Spleen (tissue), 11 donors: Measurements from ENCODE around the gene RNF180. TPM values are rescaled to one million over a fixed set of nuclear protein-coding genes. Genes with fewer than 3 reads are reported as not detected.

Experiments
- DNase-seq: peaks from one replicate; pipeline ENCODE4 v3.0.0-alpha.2; 2020
- H3K27ac ChIP-seq, 8 donors: fragments of 200-600 bp; sonication (generic) in 7 of 8; 1 replicate in 4 of 8; 2 replicates in 4 of 8; pipeline versions ENCODE4 v1.5.0 to v1.8.0; 2016 to 2021; ENCODE audit warnings: inconsistent platforms in 4 of 8, mild to moderate bottlenecking in 4 of 8, moderate library complexity in 1 of 8
- H3K27me3 ChIP-seq, 7 donors: fragments of 200-600 bp; sonication (generic) in 6 of 7; replicated peaks in 1 of 7; 1 replicate in 4 of 7; 2 replicates in 3 of 7; pipeline versions ENCODE4 v1.5.0 to v1.8.0; 2016 to 2021; ENCODE audit warnings: inconsistent platforms in 3 of 7, mild to moderate bottlenecking in 1 of 7
- H3K36me3 ChIP-seq, 6 donors: fragments of 200-600 bp; sonication (generic) in 5 of 6; 1 replicate in 4 of 6; 2 replicates in 2 of 6; pipeline versions ENCODE4 v1.5.0 to v1.8.0; 2016 to 2021; ENCODE audit warnings: inconsistent platforms in 2 of 6
- H3K4me1 ChIP-seq, 6 donors: fragments of 200-600 bp; sonication (generic) in 5 of 6; 1 replicate in 3 of 6; 2 replicates in 3 of 6; pipeline versions ENCODE4 v1.5.0 to v1.8.0; 2016 to 2021; ENCODE audit warnings: inconsistent platforms in 3 of 6
- H3K4me3 ChIP-seq, 8 donors: fragments of 200-600 bp; sonication (generic) in 7 of 8; 1 replicate in 4 of 8; 2 replicates in 4 of 8; pipeline versions ENCODE4 v1.5.0 to v1.8.0; 2016 to 2021; ENCODE audit warnings: inconsistent platforms in 4 of 8, mild to moderate bottlenecking in 4 of 8, moderate library complexity in 2 of 8
- H3K9me3 ChIP-seq, 8 donors: fragments of 200-600 bp; sonication (generic) in 7 of 8; 1 replicate in 4 of 8; 2 replicates in 4 of 8; pipeline versions ENCODE4 v1.5.0 to v1.8.0; 2016 to 2021; ENCODE audit warnings: inconsistent platforms in 4 of 8
- CTCF ChIP-seq, 11 experiments: fragments of 200-600 bp in 7 of 11; fragments of 450-650 bp in 4 of 11; sonication (generic) in 4 of 11; IDR thresholded peaks in 8 of 11; conservative IDR thresholded peaks in 3 of 11; 1 replicate in 7 of 11; 2 replicates in 4 of 11; pipeline versions ENCODE4 v1.4.0 to v1.8.0; 2016 to 2021; ENCODE audit warnings: antibody characterized with exemption in 11 of 11, inconsistent platforms in 4 of 11, mild to moderate bottlenecking in 1 of 11
- POLR2A ChIP-seq, 3 donors: fragments of 450-650 bp; IDR thresholded peaks; one replicate each; pipeline ENCODE4 v1.5.1; 2017; ENCODE audit warnings: antibody characterized with exemption in 3 of 3, mild to moderate bottlenecking in 1 of 3
- POLR2AphosphoS5 ChIP-seq, 3 donors: sonication (generic); formaldehyde crosslinking; IDR thresholded peaks; one replicate each; pipeline ENCODE4 v1.5.1; 2017; ENCODE audit warnings: antibody characterized with exemption in 3 of 3
- WGBS, 5 donors: extraction: QIAGEN DNeasy Blood & Tissue Kit in 3 of 5; methylation state at CpG; one replicate each; pipeline versions ENCODE4 v1.1.5 to v1.1.7; 2013 to 2018; 5-methylcytosine and 5-hydroxymethylcytosine counted together
- intact Hi-C: fragments of 100-400 bp; cut with DNase I; formaldehyde crosslinking; loops from one replicate; pipeline ENCODE4 v1.15.0; 2023; ENCODE audit warnings: low total_unique reads
- polyA plus RNA-seq, 3 donors: library from polyadenylated mRNA; stranded (reverse); fragments of 200-250 nt; gene quantifications; one replicate each; pipeline ENCODE4 v1.2.1, GENCODE V29; 2013
- total RNA-seq, 7 donors: library from RNA; depleted of rRNA in 3 of 7; stranded (reverse); fragments of >200 nt in 3 of 7; fragmentation: NEBNext Ultra II Directional in 4 of 7; extraction: Animal tissue kit (Norgen Biotek cat#: 25700) in 4 of 7; gene quantifications; one replicate each; pipeline versions ENCODE4 v1.1.0 to v1.2.1, GENCODE V29; 2016 to 2021
- donor health status: healthy with polysubstance abuse.
- donor health status: DM: no; HTN: no; CAD: no; lungs with moderate emphysema.
- donor health status: DM: no; HTN: no; CAD: no.
- donor health status: Bipolar disorder and iron deficiency.
- donor health status: healthy.
- donor health status: DM: no; HTN: no; CAD: no.
- donor health status: DM: yes; HTN: yes; CAD: no.

RNF180 gene
- total and polyA plus RNA-seq, 10 donors, result 0.72 to 18.3 (median 9.1) TPM

- 53 to 77% (median 63%) methylated on average over 1 of the region's 1 CpG for WGBS, 5 donors
Observed at GRCh38 chr5:64308135-64308534, 142.5 kb downstream of the RNF180 start.

GRCh38 chr5:64312491-64312890, 146.8 kb downstream of the RNF180 start:
- TF ChIP-seq POLR2AphosphoS5 (IDR thresholded peaks at IDR 0.05), result no peak
- no peak for TF ChIP-seq CTCF (IDR thresholded peaks at IDR 0.05 in 8 of 11, conservative IDR thresholded peaks at IDR 0.05 in 3 of 11)
- no peak for TF ChIP-seq POLR2A (IDR thresholded peaks at IDR 0.05)
- H3K4me1 ChIP-seq, result no peaks in the 10 kb centered on the region
- WGBS, 5 donors, result 74 to 85% (median 82%) methylated on average over 4 of the region's 4 CpGs
- DNase-seq, result no peak
- intact Hi-C loops, result no loop called here
- H3K9me3 ChIP-seq, result no peaks in the 10 kb centered on the region
- H3K4me3 ChIP-seq, result no peak overlapping the region
- no peaks in the 10 kb centered on the region for H3K36me3 ChIP-seq
- no peak overlapping the region for H3K27ac ChIP-seq
- H3K27me3 ChIP-seq, result no peaks in the 10 kb centered on the region

More at GRCh38 chr5:64308135-64308534, 142.5 kb downstream of the RNF180 start:
- TF ChIP-seq POLR2A (IDR thresholded peaks at IDR 0.05) (no peak), CTCF (IDR thresholded peaks at IDR 0.05 in 8 of 11, conservative IDR thresholded peaks at IDR 0.05 in 3 of 11) (no peak), POLR2AphosphoS5 (IDR thresholded peaks at IDR 0.05) (no peak)
- no peak overlapping the region for H3K4me3 ChIP-seq
- DNase-seq, result no peak
- no peaks in the 10 kb centered on the region for H3K4me1 ChIP-seq
- no peaks in the 10 kb centered on the region for H3K36me3 ChIP-seq
- no peaks in the 10 kb centered on the region for H3K27me3 ChIP-seq
- intact Hi-C loops, result no loop called here
- no peaks in the 10 kb centered on the region for H3K9me3 ChIP-seq
- H3K27ac ChIP-seq, result no peak overlapping the region

- no peak for TF ChIP-seq POLR2A (IDR thresholded peaks at IDR 0.05)
- TF ChIP-seq CTCF (IDR thresholded peaks at IDR 0.05 in 8 of 11, conservative IDR thresholded peaks at IDR 0.05 in 3 of 11), result no peak
- no peak for TF ChIP-seq POLR2AphosphoS5 (IDR thresholded peaks at IDR 0.05)
- Histone ChIP-seq H3K4me3 (no peak overlapping the region), H3K4me1 (no peaks in the 10 kb centered on the region), H3K36me3 (no peaks in the 10 kb centered on the region), H3K9me3 (no peaks in the 10 kb centered on the region), H3K27me3 (no peaks in the 10 kb centered on the region), H3K27ac (no peak overlapping the region)
- intact Hi-C loops, result no loop called here
- WGBS, 5 donors, result 85 to 93% (median 90%) methylated on average over 1 of the region's 1 CpG
- DNase-seq, result no peak
Observed at GRCh38 chr5:64315778-64316177, 150.1 kb downstream of the RNF180 start.

GRCh38 chr5:64318175-64318574, 152.5 kb downstream of the RNF180 start:
- whole genome bisulfite sequencing, 5 donors, result 81 to 100% (median 87%) methylated on average over 1 of the region's 1 CpG
- Histone ChIP-seq H3K36me3 (no peaks in the 10 kb centered on the region), H3K9me3 (peaks cover 0 to 6% (median 0%) of the 10 kb centered on the region in 8 donors), H3K27me3 (no peaks in the 10 kb centered on the region), H3K4me1 (no peaks in the 10 kb centered on the region), H3K27ac (no peak overlapping the region), H3K4me3 (no peak overlapping the region)
- no peak for TF ChIP-seq POLR2AphosphoS5 (IDR thresholded peaks at IDR 0.05)
- DNase-seq, result no peak
- intact Hi-C loops, result no loop called here

- H3K9me3 ChIP-seq, result peaks cover 0 to 26% (median 19%) of the 10 kb centered on the region in 8 donors
- TF ChIP-seq POLR2A (IDR thresholded peaks at IDR 0.05) (no peak), CTCF (IDR thresholded peaks at IDR 0.05 in 8 of 11, conservative IDR thresholded peaks at IDR 0.05 in 3 of 11) (no peak), POLR2AphosphoS5 (IDR thresholded peaks at IDR 0.05) (no peak)
- DNase-seq, result no peak
- intact Hi-C loops, result no loop called here
- H3K27me3 ChIP-seq, result no peaks in the 10 kb centered on the region
- no peak overlapping the region for H3K4me3 ChIP-seq
- no peaks in the 10 kb centered on the region for H3K4me1 ChIP-seq
- 59 to 79% (median 73%) methylated on average over 1 of the region's 1 CpG for WGBS, 5 donors
- peaks cover 0 to 4% (median 0%) of the 10 kb centered on the region in 6 donors for H3K36me3 ChIP-seq
- no peak overlapping the region for H3K27ac ChIP-seq
Observed at GRCh38 chr5:64323591-64323990, 157.9 kb downstream of the RNF180 start.
